HUDEP-2 (cell line): ENCODE measurements around the gene ATG14.
A peak's percentile ranks its signal among the peaks of the same experiment; 100 is the strongest.
"Not testable (repeated sequence)": the region's sequence is repeated elsewhere in the genome, so short reads cannot be mapped to it uniquely, and the experiment has no call there.

Experiments used
- DNase-seq, 76 experiments: peaks; one replicate each; lab custom pipeline; 2025; ENCODE audit not compliant: unreplicated experiment in 76 of 76; lab: John Stamatoyannopoulos, UW

ATG14 gene

DNA sequence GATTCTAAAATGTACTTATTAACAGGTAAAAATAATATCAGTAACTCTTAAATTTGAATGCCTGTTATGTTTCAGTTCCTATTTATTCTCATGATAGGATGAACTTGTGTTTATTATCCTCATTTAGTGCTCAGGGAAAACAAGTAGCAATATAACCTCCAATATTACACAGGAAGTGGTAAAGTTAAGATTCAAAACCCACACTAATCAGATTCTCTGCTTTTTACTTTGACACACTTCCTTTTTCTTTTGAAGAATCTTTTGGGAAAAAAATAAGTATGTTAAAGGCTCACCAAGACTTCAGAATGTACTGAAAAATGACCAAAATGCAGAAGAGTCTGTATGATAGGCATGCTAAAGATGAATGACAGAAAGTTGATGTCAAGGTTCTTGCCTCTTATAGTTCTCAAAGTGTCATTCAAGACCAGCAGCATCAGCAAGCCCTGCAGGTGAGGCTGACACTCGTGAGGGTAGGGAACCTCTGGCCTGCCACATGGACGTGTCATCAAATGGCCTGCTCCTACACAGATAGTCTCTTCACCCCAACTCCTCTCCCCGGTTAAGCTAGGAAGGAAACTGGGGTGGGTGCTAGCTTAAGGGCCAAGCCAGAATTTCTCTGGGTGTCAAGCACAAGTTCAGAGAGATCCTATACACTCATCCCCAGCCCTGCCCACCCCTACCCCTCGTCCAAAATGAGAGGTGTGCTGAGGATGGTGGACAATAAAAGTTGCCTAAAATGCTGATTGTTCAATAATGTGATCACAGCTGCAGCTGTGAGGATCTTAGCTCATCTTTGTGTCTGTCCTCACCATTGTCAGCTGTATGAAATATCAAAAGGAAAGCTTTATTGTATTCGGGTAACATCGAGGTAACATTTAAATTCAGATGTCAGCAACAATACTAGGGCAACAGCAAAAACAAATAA, 22.5 kb upstream of the ATG14 start:
- no peak for DNase-seq

DNA sequence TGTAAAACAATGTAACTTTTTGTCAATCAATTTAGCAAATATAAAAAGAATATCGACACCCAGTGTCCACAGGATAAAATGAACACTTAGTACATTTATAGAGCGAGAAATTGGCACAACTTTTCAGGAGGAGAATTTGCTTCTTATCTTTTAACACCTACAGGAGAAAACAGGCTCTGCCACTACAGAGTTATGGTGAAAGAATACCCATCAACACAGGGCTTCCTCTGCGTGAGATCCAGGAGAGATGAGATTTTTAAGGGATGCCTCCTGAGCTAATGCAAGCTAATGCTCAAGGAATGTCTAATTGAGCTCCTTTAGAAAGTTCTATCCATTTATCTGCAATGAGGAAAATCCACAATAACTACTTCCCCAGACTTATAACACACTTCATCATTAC, 21.0 kb upstream of the ATG14 start:
- no peak for DNase-seq

DNA sequence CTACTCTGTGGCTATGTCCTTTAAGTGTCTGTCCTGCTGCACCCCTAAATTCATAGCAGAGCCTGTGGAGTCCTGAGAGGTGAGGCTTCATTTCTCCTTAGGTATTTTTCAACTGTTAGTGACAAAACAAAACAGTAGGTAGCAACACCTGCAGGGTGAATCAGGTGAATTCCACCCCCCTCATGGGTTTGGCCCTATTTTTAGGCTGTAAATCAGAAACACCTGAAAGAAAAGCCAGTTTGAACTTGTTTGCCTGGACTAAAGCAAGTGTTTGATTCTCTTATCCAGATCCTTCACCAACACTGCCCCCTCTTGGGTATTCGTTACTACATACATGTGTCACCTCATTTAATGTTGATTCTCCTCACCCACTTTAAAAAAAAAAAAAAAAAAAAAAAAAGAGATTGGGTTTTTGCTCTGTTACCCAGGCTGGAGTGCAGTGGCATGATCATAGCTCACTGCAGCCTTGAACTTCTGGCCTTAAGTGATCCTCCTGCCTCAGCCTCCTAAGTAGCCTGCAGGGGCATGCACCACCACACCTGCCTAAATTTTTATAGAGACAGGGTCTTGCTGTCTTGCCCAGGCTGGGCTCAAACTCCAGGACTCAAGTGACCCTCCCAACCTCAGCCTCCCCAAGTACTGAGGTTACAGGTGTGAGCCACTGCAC, 18.5 kb upstream of the ATG14 start:
- peak in 55 of 76 experiments; percentile 4 to 78 (median 45) for DNase-seq

DNA sequence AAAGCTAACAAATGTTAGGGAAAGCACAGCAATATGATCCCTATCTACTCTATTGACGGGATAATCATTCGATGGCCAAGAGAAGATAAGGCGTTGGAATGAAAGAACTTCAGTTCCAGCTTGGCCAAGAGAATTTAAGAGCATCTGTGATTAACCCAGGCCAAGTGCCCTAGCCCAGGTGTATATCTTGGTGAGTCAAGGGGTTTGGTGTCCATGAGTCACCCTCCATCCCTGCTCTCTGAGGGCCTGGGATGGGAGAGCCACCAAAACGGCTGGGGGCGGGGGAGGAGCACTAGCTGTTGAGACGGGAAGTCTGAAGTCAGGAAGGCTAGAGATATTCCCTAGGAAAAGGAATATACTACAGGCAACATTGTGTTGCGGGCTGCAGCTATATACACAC, 15.8 kb upstream of the ATG14 start:
- no peak for DNase-seq

DNA sequence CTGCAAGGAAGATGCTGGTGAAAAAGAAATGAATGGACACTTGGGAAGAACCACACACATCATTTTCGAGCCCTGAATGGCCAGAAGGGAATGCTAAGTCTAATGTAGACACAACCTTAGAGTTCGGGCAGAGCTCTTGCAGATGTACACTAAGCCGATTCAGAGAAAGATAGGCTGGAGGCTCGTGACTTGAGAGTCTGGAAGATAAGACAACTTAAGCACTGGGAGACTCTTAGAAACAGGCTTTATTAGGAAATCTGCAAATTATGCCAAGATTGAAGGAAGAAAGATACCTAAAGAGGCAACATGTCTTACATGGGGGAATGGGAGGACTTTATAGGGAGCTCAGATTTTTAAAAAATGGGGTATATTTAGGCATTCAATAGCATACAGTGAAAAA, 15.3 kb upstream of the ATG14 start:
- DNase-seq, result peak in 8 of 76 experiments; percentile 3 to 26 (median 14)

DNA sequence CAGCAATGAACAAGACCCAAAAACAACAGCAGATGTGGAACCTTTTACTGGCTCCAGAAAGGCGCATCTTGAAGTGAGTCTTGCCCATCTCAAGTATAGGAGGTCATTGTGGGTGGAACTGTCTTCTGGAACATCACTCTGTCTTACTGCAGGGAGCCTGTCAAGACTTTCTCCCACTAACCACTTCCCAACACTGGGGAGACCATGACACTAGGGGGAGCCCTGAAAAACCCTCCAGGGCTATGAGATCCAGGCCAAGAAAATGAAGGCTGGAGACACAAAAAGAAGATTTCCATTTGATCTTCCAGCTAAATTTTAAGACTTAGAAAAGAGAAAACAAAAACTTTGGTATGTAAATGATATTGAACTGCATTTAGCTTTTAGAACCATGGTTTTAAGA, 13.5 kb upstream of the ATG14 start:
- no peak for DNase-seq

DNA sequence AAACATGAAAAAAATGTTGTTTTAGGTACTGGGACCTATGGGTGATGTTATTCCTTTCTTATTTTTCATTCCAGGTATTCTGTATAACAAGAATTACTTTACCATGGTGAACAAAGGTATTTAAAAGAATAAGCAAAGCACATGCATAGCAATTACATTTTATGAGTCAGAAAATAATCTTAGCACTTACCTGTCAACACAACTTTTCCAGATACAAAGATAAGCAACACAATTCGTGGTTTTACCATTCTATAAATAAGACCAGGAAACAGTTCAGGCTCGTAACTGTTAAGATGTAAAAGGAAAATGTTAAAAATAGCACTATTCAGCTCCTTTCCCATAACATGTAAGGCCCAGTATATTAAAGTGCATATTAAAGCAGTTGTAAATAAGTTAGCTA, 12.3 kb upstream of the ATG14 start:
- no peak for DNase-seq

DNA sequence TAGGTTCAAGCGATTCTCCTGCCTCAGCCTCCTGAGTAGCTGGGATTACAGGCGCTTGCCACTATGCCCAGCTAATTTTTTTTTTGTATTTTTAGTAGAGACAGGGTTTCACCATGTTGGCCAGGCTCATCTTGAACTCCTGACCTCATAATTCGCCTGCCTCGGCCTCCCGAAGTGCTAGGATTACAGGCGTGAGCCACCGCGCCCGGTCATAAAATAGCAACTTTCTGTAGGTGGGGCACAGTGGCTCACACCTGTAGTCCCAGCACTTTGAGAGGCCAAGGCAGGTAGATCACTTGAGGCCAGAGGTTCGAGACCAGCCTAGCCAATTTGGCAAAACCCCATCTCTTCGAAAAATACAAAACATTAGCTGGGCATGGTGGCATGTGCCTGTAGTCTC, 10.7 kb upstream of the ATG14 start:
- not testable (repeated sequence) for DNase-seq

DNA sequence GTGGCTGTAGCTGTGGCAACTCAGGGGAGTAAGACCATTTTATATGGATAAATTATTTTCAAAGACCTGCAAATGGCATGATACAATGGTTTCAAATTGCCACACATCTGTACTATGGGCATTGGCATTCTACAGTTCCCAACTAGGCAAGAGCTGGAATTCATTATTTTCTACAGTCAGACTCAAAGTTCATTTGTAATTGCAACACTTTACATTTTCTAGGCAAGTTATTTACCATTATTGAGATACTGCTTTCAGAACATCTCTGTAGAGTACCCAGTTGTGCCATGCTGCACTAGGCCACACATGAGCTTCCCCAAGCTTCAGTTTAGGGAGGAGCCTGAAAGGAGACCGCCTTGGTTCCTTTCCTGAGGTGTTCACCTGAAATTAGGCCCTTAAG, 8.0 kb upstream of the ATG14 start:
- DNase-seq, result no peak

DNA sequence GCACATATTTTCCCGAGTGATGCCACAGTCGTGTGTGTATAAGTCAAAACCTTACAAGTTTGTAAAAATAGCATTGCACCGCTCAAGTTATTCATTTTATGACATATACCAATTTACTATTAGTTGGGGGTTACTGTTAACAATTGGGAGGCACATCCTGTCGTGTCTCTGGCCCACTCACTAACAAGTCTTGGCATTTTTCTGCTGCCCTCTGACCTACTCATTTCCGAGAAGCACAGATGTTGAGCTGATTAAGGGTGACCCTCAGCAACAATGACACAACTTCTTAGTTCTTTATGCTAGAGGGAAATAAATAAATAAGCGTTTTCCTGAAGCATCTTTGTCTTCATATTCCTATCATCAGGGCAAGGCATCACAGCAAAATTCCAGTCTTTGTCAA, 6.8 kb upstream of the ATG14 start:
- no peak for DNase-seq

DNA sequence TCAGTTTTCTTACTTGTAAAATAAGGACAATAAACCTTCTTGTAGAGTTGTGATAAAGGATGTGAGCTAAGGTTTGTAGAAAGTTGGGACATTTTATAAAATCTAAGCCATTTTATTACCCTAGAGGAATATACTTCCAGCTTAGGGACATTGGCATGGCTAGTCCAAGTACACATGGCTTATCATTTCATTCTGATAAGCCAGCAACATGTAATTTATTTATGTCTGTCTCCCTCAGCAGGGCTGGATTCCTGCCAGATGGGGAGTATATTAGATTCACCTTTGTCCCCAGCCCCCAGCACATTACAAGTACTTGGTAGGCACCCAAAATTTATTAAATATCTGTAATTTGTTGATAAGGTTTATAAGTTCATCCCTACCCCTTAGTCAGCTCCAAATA, 6.3 kb upstream of the ATG14 start:
- peak in 23 of 76 experiments; percentile 9 to 49 (median 19) for DNase-seq

DNA sequence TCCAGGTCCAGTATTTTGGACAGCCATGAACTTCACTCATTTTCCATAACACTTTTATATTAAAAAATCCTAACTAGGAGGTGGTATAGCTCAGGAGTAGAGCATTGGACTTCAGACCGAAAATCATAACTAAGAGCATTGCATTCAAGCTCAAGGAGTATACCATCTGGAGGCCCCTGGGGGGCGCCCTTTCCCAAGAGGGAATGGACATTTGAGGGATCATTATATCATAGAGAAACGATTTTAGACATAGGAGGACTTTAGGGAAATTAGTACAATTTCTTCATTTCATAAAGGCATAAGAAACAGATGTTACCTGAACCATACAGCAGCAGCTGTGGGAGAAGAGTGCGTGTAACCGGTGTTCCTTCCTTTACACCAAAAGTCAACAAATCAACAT, 5.2 kb upstream of the ATG14 start:
- peak in 26 of 76 experiments; percentile 3 to 48 (median 17) for DNase-seq

DNA sequence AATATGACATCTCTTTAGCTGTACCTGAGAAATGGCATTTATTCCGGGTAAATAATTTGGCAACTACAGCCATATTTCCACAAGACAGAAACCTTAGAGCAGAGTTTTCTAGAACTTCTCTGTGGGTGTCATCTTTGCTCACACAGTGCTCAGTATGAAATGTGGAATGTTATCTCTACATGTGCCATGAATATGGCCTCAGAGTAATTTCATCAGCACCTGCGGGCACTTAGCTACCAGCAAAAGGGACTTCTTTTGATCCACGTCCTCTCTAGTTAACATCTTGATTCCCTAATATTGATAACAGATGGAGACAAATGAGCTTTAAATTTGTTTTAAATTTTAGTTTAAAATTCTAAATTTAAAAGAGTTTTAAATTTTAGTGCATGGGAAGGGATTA, 2.9 kb upstream of the ATG14 start:
- DNase-seq, result no peak

DNA sequence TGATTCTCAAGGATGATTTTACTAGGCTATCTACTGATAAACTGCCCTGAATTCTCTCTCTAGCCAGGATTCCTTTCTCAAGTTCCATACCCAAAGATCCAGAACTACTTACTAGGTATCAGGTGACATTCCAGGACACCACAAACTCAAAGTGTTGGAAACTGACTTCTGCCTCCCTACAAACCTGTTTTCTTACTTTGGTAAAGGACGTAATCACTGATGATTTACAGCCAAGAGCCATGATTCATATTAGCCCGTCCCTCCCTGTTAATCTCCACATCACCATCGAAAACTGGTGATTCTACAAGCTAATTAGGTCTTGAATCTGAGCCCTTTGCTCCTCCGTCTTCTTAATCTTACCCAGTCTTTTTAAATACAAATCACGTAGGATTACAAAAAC, 1.0 kb upstream of the ATG14 start:
- no peak for DNase-seq

DNA sequence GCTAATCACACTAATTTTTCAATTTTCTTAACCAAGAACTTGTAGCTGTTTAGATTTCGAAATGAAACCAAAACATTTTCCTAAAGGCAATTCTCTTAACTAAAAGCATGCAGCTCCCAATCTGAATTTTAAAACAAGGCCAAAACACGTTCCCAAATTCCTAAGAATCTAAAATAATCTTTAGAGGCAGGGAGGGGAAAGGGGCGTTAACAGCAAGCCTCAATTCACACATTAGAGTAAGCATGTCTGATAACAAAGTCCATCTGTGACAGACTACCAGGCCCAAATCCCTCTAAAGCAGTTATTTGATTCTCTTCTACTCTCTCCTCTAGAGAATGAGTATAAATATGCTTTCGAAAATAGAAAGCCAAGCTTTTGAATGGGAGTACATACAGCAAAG, 754 bp downstream of the ATG14 start:
- peak in 1 of 76 experiments; percentile 7 for DNase-seq

DNA sequence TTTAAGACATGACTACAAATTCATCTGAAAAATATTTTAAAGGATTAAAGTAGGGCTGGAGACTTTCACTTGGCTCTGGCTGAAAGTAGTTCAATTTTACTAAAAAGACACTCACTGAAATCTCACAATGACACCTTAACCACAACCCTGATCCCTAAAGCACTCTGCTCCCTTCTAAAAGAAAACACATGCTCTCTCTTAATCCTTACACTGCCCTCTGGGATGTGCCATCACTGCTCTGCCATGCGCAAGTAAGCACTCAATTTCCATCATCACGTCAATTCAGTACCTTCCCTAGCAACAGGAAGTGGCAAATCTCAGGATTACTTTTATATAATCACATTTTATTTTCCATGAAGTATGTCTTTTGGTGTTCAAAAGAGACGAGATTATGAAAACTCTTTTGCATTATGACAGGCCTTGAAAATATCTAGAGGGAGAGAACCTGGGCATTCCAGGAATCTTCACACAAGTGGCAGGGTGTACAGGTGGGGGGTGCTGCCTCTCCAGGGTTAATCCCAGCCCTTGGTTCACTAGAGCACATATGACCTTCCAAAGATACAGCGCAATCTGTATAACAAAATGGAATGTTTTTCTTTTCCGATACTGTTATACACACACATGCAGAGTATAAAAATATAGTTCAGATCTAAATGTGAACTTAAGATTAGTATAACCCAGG, 7.3 kb downstream of the ATG14 start:
- DNase-seq, result no peak

DNA sequence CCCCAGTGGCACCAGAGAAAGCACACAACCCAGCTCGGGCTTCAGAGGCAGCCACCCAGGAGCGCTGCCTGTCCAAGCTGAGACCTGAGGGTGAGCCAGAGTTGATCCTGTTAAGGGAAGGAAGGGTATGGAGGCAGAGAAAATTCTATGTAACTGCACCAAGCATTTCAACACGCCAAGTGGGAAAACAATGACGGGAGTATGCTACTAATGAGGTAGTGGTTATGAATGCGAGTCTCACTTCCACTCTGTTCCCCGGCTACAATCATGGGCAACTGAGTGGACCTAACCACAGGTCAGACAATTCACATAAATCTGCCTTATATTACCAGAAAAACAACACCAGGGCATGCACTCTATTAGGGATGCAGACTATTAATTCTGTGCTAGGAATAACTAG, 9.9 kb downstream of the ATG14 start:
- no peak for DNase-seq

DNA sequence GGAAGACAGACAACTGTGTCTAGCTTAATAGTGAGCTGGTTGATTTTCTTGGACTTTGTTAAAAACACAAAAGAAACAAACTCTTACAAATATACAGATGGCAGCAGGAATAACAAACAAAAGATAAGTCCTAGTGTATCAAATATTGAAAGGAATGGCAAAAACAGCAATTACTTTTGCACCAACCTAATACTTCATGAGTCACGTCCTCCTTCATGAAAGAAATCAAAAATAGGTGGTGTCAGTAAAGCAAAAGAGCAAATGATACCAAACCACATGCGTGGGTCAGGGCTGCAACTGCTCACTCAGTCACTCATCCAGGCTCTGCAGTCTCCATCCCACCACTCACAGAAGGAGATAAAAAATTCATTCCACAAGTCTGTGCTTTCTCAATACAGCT, 11.8 kb downstream of the ATG14 start:
- peak in 15 of 76 experiments; percentile 6 to 56 (median 21) for DNase-seq

DNA sequence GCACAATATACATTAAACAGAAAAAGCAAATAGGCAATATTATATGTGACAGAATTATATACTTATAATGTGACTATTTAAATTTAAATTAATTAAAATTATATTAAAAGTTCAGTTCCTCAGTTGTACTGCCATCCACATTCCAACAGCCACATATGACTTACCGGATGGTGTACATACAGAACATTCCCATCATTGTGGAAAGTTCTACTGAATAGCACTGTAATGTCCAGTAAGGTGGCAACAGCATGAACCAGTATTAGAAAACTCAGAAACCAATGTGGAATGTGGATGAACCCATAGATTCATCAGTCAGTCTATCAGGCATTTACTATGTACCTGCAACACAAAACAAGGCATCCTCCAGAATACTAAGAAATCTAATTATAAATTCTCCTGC, 12.4 kb downstream of the ATG14 start:
- no peak for DNase-seq

DNA sequence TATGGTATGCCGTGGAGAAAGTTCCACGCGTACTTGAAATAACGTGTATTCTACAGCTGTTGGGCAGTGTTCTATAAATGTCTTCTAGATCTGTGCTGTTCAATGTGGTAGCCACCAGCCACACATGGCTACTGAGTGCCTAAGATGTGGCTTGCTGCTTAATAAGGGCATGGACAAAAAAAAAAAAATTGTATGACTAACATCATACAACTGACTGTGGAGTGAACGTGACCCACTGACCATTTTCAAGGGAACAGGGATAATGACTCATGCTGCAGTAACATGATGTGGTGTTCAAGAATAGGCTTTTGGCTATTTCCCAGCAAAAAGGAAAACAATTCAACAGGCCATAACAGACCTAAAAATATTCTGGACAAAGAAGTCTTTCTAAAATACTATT, 13.0 kb downstream of the ATG14 start:
- peak in 18 of 76 experiments; percentile 8 to 50 (median 21) for DNase-seq

DNA sequence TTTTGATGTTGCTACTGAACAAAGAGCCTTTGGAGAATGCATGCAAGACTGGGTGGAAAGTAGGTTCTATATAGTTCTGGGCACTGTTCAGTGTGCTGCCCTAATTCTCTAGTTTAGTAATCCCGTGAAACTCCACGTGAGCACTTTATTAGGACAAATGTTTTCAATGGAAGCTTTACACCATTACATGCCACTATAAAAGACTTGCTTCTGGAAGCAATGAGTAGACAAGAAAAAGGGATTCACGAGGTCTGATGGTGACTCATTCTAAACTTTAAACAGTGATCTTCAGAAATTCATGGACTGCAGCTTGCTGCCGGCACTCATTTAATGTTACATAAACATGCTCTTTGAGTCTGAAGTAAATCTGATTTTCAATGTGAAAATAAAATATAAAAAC, 22.3 kb downstream of the ATG14 start:
- no peak for DNase-seq
